NCI-H187 (cell line): ENCODE results near the gene MMP2.

Experiments used
- DNase-seq, 2 experiments: peaks; one replicate each; lab custom pipeline; 2025; lab: John Stamatoyannopoulos, UW

Gene MMP2

GRCh38 chr16:55513616-55514015, 34.6 kb downstream of the MMP2 start:
- DNase-seq = no peak

- no peak for DNase-seq
These were observed 36.1 kb downstream of the MMP2 start for GRCh38 chr16:55515111-55515510.

- DNase-seq = no peak
These were observed 42.8 kb downstream of the MMP2 start for GRCh38 chr16:55521792-55522191.

- no peak for DNase-seq
These were observed 47.4 kb downstream of the MMP2 start for GRCh38 chr16:55526441-55526840.

GRCh38 chr16:55527885-55528284, 48.9 kb downstream of the MMP2 start:
- DNase-seq = no peak

- no peak for DNase-seq
These were observed 50.0 kb downstream of the MMP2 start for GRCh38 chr16:55529018-55529417.

- no peak for DNase-seq
These were observed 51.4 kb downstream of the MMP2 start for GRCh38 chr16:55530316-55530856.

GRCh38 chr16:55532227-55532626, 53.2 kb downstream of the MMP2 start:
- no peak for DNase-seq

- DNase-seq = no peak
These were observed 55.8 kb downstream of the MMP2 start for GRCh38 chr16:55534756-55535155.

- no peak for DNase-seq
These were observed 60.1 kb downstream of the MMP2 start for GRCh38 chr16:55539049-55539448.

- DNase-seq = no peak
These were observed 60.5 kb downstream of the MMP2 start for GRCh38 chr16:55539488-55539887.

GRCh38 chr16:55540221-55540620, 61.2 kb downstream of the MMP2 start:
- DNase-seq = no peak

GRCh38 chr16:55542459-55543082, 63.6 kb downstream of the MMP2 start:
- DNase-seq = no peak

- DNase-seq = no peak
These were observed 64.5 kb downstream of the MMP2 start for GRCh38 chr16:55543472-55543871.

- DNase-seq = no peak
These were observed 73.6 kb downstream of the MMP2 start for GRCh38 chr16:55552621-55553020.

GRCh38 chr16:55555436-55555835, 76.4 kb downstream of the MMP2 start:
- no peak for DNase-seq
